Melanocyte of skin (primary cell): ENCODE results near the gene PPP1R1A. TPM values are rescaled to one million over a fixed set of nuclear protein-coding genes. Genes with fewer than 3 reads are reported as not detected.

Experiments used
- total RNA-seq, 2 donors: library from RNA; depleted of rRNA; stranded (reverse); fragments of >200 nt; gene quantifications; 2 replicates each; pipeline ENCODE4 v1.2.3, GENCODE V29; 2012

Gene PPP1R1A, protein sequence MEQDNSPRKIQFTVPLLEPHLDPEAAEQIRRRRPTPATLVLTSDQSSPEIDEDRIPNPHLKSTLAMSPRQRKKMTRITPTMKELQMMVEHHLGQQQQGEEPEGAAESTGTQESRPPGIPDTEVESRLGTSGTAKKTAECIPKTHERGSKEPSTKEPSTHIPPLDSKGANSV
- total RNA-seq, result not detected

GRCh38 chr12:54588110-54588889 lies at the start of gene PPP1R1A:
Gene PPP1R1A (minus strand): TSS chr12:54588659. CDS start chr12:54588488, 171 bp downstream.

DNA sequence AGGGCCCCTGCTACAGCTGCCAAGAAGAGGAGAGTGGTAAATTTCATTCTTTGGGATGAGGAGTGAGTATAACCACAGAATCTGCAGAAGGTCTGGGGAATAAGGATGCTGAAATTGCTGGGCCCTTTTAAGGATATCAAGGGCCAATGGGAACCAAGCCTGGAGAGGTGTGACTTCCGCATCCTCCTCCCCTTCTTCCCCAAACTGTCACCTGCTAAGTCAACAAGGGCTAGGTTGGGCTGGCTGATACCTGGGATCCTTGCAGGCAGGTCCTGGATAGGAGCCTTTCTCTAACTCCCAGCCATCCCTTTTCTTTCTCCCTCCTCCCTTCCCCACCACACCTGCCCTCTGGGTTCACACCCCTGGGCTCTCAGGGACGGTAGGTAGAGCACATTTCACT lies 46.3 kb upstream of the PPP1R1A start, which contains the start of gene LACRT:
TSS of gene LACRT (minus strand) at position 101 of the 400 bp plus-strand sequence. CDS start at position 47, 54 bp downstream.

Other genes with a start within 250 kb of the PPP1R1A start
- under 1 TPM in 1 of 2 donors, not detected in 1; under 0.01 TPM for gene GPR84, start 224.2 kb downstream of the PPP1R1A start, total RNA-seq
- 1 to 10 TPM in 1 of 2 donors, under 1 TPM in 1; 1.00 to 2.4 TPM for gene ZNF385A, start 203.9 kb downstream of the PPP1R1A start, total RNA-seq
- gene ITGA5, start 169.4 kb downstream of the PPP1R1A start, total RNA-seq, result 10 to 100 TPM; 78.5 to 88.2 TPM
- not detected for gene GTSF1, start 115.1 kb downstream of the PPP1R1A start, total RNA-seq
- gene NCKAP1L, start 90.9 kb downstream of the PPP1R1A start, total RNA-seq, result not detected
- under 1 TPM in 1 of 2 donors, not detected in 1; 0.33 TPM for gene PDE1B, start 39.1 kb downstream of the PPP1R1A start, total RNA-seq
- gene LACRT, start 46.2 kb upstream of the PPP1R1A start, total RNA-seq, result not detected
- not detected for gene DCD, start 59.7 kb upstream of the PPP1R1A start, total RNA-seq